ENCODE measurements around the gene SYNGR3. TPM values are rescaled to one million over a fixed set of nuclear protein-coding genes. Genes with fewer than 3 reads are reported as not detected.

The SYNGR3 gene
- total RNA-seq, 1 donor from 2014 or later, result 6.0 TPM

- Mint-ChIP-seq H3K4me1 (ENCODE audit: low read depth, unreplicated experiment) (peaks cover 12% of the 10 kb centered on the region), H3K27me3 (ENCODE audit: low read depth, unreplicated experiment) (no peaks in the 10 kb centered on the region), H3K27ac (ENCODE audit: unreplicated experiment) (no peak overlapping the region), H3K4me3 (ENCODE audit: unreplicated experiment) (peak overlapping the region; percentile 96), H3K9me3 (ENCODE audit: unreplicated experiment) (no peaks in the 10 kb centered on the region), H3K36me3 (ENCODE audit: low read depth, unreplicated experiment) (no peaks in the 10 kb centered on the region)
- Histone ChIP-seq H3K4me3 (ENCODE audit: insufficient read depth, low read depth, low read length) (no peak overlapping the region), H3K9ac (ENCODE audit: low read length) (no peak overlapping the region), H3K27ac (ENCODE audit: low read depth, low read length) (no peak overlapping the region), H4K20me1 (ENCODE audit: insufficient read depth, low read length) (peaks cover 23% of the 10 kb centered on the region), H3K36me3 (ENCODE audit: insufficient read depth, low read length) (no peaks in the 10 kb centered on the region), H3K79me2 (ENCODE audit: insufficient read depth, low read length) (peaks cover 36% of the 10 kb centered on the region), H3K4me2 (ENCODE audit: low read length) (peak overlapping the region; percentile 95), H2AFZ (ENCODE audit: low read depth, low read length) (no peak overlapping the region), H3K9me3 (ENCODE audit: insufficient read depth, low read depth, low read length) (no peaks in the 10 kb centered on the region), H3K4me1 (ENCODE audit: insufficient read depth, low read length) (peaks cover 28% of the 10 kb centered on the region), H3K27me3 (ENCODE audit: insufficient read depth, low read length) (no peaks in the 10 kb centered on the region)
- no peak for FAIRE-seq
- DNase-seq (ENCODE audit: low read depth), result no peak
- no peak for TF ChIP-seq EZH2 (IDR thresholded peaks at IDR 0.05; ENCODE audit: insufficient read depth, low read length)
- TF ChIP-seq, protein P1, sequence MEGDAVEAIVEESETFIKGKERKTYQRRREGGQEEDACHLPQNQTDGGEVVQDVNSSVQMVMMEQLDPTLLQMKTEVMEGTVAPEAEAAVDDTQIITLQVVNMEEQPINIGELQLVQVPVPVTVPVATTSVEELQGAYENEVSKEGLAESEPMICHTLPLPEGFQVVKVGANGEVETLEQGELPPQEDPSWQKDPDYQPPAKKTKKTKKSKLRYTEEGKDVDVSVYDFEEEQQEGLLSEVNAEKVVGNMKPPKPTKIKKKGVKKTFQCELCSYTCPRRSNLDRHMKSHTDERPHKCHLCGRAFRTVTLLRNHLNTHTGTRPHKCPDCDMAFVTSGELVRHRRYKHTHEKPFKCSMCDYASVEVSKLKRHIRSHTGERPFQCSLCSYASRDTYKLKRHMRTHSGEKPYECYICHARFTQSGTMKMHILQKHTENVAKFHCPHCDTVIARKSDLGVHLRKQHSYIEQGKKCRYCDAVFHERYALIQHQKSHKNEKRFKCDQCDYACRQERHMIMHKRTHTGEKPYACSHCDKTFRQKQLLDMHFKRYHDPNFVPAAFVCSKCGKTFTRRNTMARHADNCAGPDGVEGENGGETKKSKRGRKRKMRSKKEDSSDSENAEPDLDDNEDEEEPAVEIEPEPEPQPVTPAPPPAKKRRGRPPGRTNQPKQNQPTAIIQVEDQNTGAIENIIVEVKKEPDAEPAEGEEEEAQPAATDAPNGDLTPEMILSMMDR (IDR thresholded peaks at IDR 0.05; ENCODE audit: insufficient read depth, low read depth, low read length), result no peak
Measured at GRCh38 chr16:2028620-2029220, 39.0 kb downstream of the SYNGR3 start.

DNA sequence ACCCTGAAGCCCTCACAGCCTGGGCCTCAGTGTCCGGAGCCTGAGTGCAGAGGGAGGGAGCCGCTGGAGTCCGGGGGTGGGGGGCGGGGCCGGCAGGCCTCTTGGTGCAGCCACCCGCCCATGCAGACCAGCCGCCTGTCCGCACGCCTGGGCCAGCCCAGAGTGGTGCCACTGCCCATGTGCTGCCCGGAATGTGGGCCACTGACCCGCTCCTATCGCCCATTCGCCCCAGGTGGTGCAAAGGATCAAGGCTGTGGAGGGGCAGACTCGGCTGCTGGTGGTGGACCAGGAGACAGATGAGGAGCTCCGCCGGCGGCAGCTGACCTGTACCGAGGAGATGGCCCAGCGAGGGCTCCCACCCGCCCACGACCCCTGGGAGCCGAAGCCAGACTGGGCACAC is 39.6 kb downstream of the SYNGR3 start:
- Histone ChIP-seq H3K4me1 (ENCODE audit: insufficient read depth, low read length) (peaks cover 32% of the 10 kb centered on the region), H3K9me3 (ENCODE audit: insufficient read depth, low read depth, low read length) (no peaks in the 10 kb centered on the region), H3K36me3 (ENCODE audit: insufficient read depth, low read length) (no peaks in the 10 kb centered on the region), H3K9ac (ENCODE audit: low read length) (no peak overlapping the region), H2AFZ (ENCODE audit: low read depth, low read length) (no peak overlapping the region), H3K4me3 (ENCODE audit: insufficient read depth, low read depth, low read length) (no peak overlapping the region), H4K20me1 (ENCODE audit: insufficient read depth, low read length) (peaks cover 23% of the 10 kb centered on the region), H3K27ac (ENCODE audit: low read depth, low read length) (no peak overlapping the region), H3K4me2 (ENCODE audit: low read length) (peak overlapping the region; percentile 22), H3K79me2 (ENCODE audit: insufficient read depth, low read length) (peaks cover 40% of the 10 kb centered on the region), H3K27me3 (ENCODE audit: insufficient read depth, low read length) (no peaks in the 10 kb centered on the region)
- H3K4me3 Mint-ChIP-seq (ENCODE audit: unreplicated experiment), result no peak overlapping the region
- no peaks in the 10 kb centered on the region for H3K27me3 Mint-ChIP-seq (ENCODE audit: low read depth, unreplicated experiment)
- no peaks in the 10 kb centered on the region for H3K9me3 Mint-ChIP-seq (ENCODE audit: unreplicated experiment)
- no peak for FAIRE-seq
- TF ChIP-seq, protein P1 (IDR thresholded peaks at IDR 0.05; ENCODE audit: insufficient read depth, low read depth, low read length), result no peak
- no peak for TF ChIP-seq EZH2 (IDR thresholded peaks at IDR 0.05; ENCODE audit: insufficient read depth, low read length)
- peaks cover 16% of the 10 kb centered on the region for H3K4me1 Mint-ChIP-seq (ENCODE audit: low read depth, unreplicated experiment)
- H3K27ac Mint-ChIP-seq (ENCODE audit: unreplicated experiment), result no peak overlapping the region
- no peak for DNase-seq (ENCODE audit: low read depth)
- no peaks in the 10 kb centered on the region for H3K36me3 Mint-ChIP-seq (ENCODE audit: low read depth, unreplicated experiment)

DNA sequence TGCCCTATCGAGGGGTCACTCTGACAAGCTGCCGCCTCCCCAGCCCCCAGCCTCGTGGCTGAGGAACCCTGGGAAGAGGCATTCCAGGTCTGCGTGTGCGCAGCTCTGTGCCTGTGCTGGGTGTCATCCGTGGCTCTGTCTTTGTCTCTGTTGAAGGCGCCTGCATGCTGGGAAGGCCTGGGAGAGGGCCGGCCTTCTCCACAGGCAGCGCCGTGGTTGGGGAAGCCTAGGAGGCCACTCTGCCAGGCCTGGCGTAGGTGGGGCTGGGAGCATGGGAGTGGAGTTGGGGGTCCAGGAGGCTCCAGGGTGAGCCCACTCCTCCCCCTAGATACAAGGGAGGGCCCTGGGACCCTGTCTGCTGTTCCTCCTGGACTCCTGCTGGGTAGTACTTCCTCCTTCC is 40.3 kb downstream of the SYNGR3 start:
- Mint-ChIP-seq H3K9me3 (ENCODE audit: unreplicated experiment) (no peaks in the 10 kb centered on the region), H3K27me3 (ENCODE audit: low read depth, unreplicated experiment) (no peaks in the 10 kb centered on the region), H3K4me1 (ENCODE audit: low read depth, unreplicated experiment) (peaks cover 18% of the 10 kb centered on the region), H3K4me3 (ENCODE audit: unreplicated experiment) (no peak overlapping the region), H3K36me3 (ENCODE audit: low read depth, unreplicated experiment) (no peaks in the 10 kb centered on the region), H3K27ac (ENCODE audit: unreplicated experiment) (no peak overlapping the region)
- peaks cover 38% of the 10 kb centered on the region for H3K4me1 ChIP-seq (ENCODE audit: insufficient read depth, low read length)
- no peak for FAIRE-seq
- no peaks in the 10 kb centered on the region for H3K27me3 ChIP-seq (ENCODE audit: insufficient read depth, low read length)
- H3K9ac ChIP-seq (ENCODE audit: low read length), result no peak overlapping the region
- H3K36me3 ChIP-seq (ENCODE audit: insufficient read depth, low read length), result no peaks in the 10 kb centered on the region
- H3K9me3 ChIP-seq (ENCODE audit: insufficient read depth, low read depth, low read length), result no peaks in the 10 kb centered on the region
- H4K20me1 ChIP-seq (ENCODE audit: insufficient read depth, low read length), result peaks cover 23% of the 10 kb centered on the region
- H3K4me2 ChIP-seq (ENCODE audit: low read length), result no peak overlapping the region
- H3K79me2 ChIP-seq (ENCODE audit: insufficient read depth, low read length), result peaks cover 46% of the 10 kb centered on the region
- DNase-seq (ENCODE audit: low read depth), result no peak
- no peak overlapping the region for H3K4me3 ChIP-seq (ENCODE audit: insufficient read depth, low read depth, low read length)
- TF ChIP-seq EZH2 (IDR thresholded peaks at IDR 0.05; ENCODE audit: insufficient read depth, low read length), result no peak
- TF ChIP-seq, protein P1 (IDR thresholded peaks at IDR 0.05; ENCODE audit: insufficient read depth, low read depth, low read length), result no peak
- no peak overlapping the region for H3K27ac ChIP-seq (ENCODE audit: low read depth, low read length)
- H2AFZ ChIP-seq (ENCODE audit: low read depth, low read length), result no peak overlapping the region
